SK-N-MC (cell line): Measurements from ENCODE around the gene KLF12.

Source experiments
- DNase-seq: peaks from one replicate; pipeline ENCODE4 v3.0.0-alpha.2; 2011; ENCODE audit warnings: low read depth, low spot score
- H3K27ac ChIP-seq: fragments of 200-600 bp; sonication (generic); 2 replicates; pipeline ENCODE4 v1.5.1; 2016; ENCODE audit warnings: mixed run types
- H3K36me3 ChIP-seq: fragments of 200-600 bp; sonication (generic); 2 replicates; pipeline ENCODE4 v1.6.1; 2017; ENCODE audit warnings: antibody characterized with exemption, low read length, mixed read lengths; ENCODE audit not compliant: insufficient read depth
- H3K4me3 ChIP-seq: fragments of 200-600 bp; sonication (generic); 2 replicates; pipeline ENCODE4 v1.5.1; 2016
- H3K9ac ChIP-seq: fragments of 200-600 bp; sonication (generic); 2 replicates; pipeline ENCODE4 v1.8.0; 2017; ENCODE audit warnings: mixed run types, mixed read lengths; ENCODE audit not compliant: insufficient read length
- H3K9me3 ChIP-seq: fragments of 200-600 bp; sonication (generic); 2 replicates; pipeline ENCODE4 v1.6.1; 2017; ENCODE audit warnings: low read depth, mild to moderate bottlenecking, antibody characterized with exemption, low read length, moderate library complexity, mixed read lengths
- EZH2 ChIP-seq: fragments of 200-600 bp; sonication (generic); IDR thresholded peaks from one replicate; pipeline ENCODE4 v1.6.1; 2017; ENCODE audit warnings: antibody characterized with exemption
- FOXP2 ChIP-seq: optimal IDR thresholded peaks from 2 replicates; pipeline ENCODE3; 2011; ENCODE audit warnings: mild to moderate bottlenecking, moderate library complexity; ENCODE audit not compliant: insufficient read depth; ENCODE audit errors: extremely low read length, control extremely low read depth
- POLR2AphosphoS5 ChIP-seq: IDR thresholded peaks from 2 replicates; pipeline ENCODE4 v1.6.1; 2012; ENCODE audit warnings: mild to moderate bottlenecking, low read depth, low read length, borderline replicate concordance

The KLF12 gene

GRCh38 chr13:74103196-74103595, 31.0 kb downstream of the KLF12 start:
- TF ChIP-seq FOXP2: no peak
- H3K4me3 ChIP-seq: no peak overlapping the region
- no peaks in the 10 kb centered on the region for H3K36me3 ChIP-seq
- no peak overlapping the region for H3K27ac ChIP-seq
- no peak for DNase-seq
- H3K9me3 ChIP-seq: no peaks in the 10 kb centered on the region
- no peak overlapping the region for H3K9ac ChIP-seq

- H3K36me3 ChIP-seq: no peaks in the 10 kb centered on the region
- no peak overlapping the region for H3K27ac ChIP-seq
- H3K9ac ChIP-seq: no peak overlapping the region
- DNase-seq: no peak
- no peaks in the 10 kb centered on the region for H3K9me3 ChIP-seq
- TF ChIP-seq FOXP2: no peak
- no peak for TF ChIP-seq EZH2
- TF ChIP-seq POLR2AphosphoS5: no peak
- no peak overlapping the region for H3K4me3 ChIP-seq
Measured at GRCh38 chr13:74102691-74103090, 31.5 kb downstream of the KLF12 start.

GRCh38 chr13:74101436-74101835, 32.8 kb downstream of the KLF12 start:
- no peaks in the 10 kb centered on the region for H3K9me3 ChIP-seq
- H3K4me3 ChIP-seq: no peak overlapping the region
- H3K9ac ChIP-seq: no peak overlapping the region
- TF ChIP-seq FOXP2 (no peak), EZH2 (no peak), POLR2AphosphoS5 (no peak)
- DNase-seq: no peak
- H3K27ac ChIP-seq: no peak overlapping the region
- H3K36me3 ChIP-seq: no peaks in the 10 kb centered on the region

- Histone ChIP-seq H3K4me3 (no peak overlapping the region), H3K36me3 (no peaks in the 10 kb centered on the region), H3K27ac (no peak overlapping the region), H3K9me3 (no peaks in the 10 kb centered on the region), H3K9ac (no peak overlapping the region)
- DNase-seq: no peak
- TF ChIP-seq EZH2 (no peak), FOXP2 (no peak), POLR2AphosphoS5 (no peak)
Measured at GRCh38 chr13:74098077-74098476, 36.1 kb downstream of the KLF12 start.

- DNase-seq: no peak
- TF ChIP-seq POLR2AphosphoS5 (no peak), FOXP2 (no peak), EZH2 (no peak)
- Histone ChIP-seq H3K9ac (no peak overlapping the region), H3K27ac (no peak overlapping the region), H3K9me3 (no peaks in the 10 kb centered on the region), H3K4me3 (no peak overlapping the region), H3K36me3 (no peaks in the 10 kb centered on the region)
Measured at GRCh38 chr13:74097116-74097515, 37.1 kb downstream of the KLF12 start.

GRCh38 chr13:74093691-74094090, 40.5 kb downstream of the KLF12 start:
- H3K36me3 ChIP-seq: no peaks in the 10 kb centered on the region
- TF ChIP-seq EZH2 (no peak), FOXP2 (no peak), POLR2AphosphoS5 (no peak)

GRCh38 chr13:74092711-74093110, 41.5 kb downstream of the KLF12 start:
- Histone ChIP-seq H3K27ac (no peak overlapping the region), H3K9ac (no peak overlapping the region), H3K4me3 (no peak overlapping the region), H3K9me3 (no peaks in the 10 kb centered on the region), H3K36me3 (no peaks in the 10 kb centered on the region)
- no peak for DNase-seq
- TF ChIP-seq FOXP2 (no peak), POLR2AphosphoS5 (no peak), EZH2 (no peak)

More at GRCh38 chr13:74093691-74094090, 40.5 kb downstream of the KLF12 start:
- no peaks in the 10 kb centered on the region for H3K9me3 ChIP-seq
- H3K9ac ChIP-seq: no peak overlapping the region
- no peak overlapping the region for H3K27ac ChIP-seq
- no peak overlapping the region for H3K4me3 ChIP-seq
- DNase-seq: no peak

GRCh38 chr13:74090869-74091605, 43.2 kb downstream of the KLF12 start:
- TF ChIP-seq FOXP2 (no peak), EZH2 (no peak), POLR2AphosphoS5 (no peak)
- H3K36me3 ChIP-seq: no peaks in the 10 kb centered on the region
- no peaks in the 10 kb centered on the region for H3K9me3 ChIP-seq
- DNase-seq: no peak
- no peak overlapping the region for H3K4me3 ChIP-seq
- H3K27ac ChIP-seq: no peak overlapping the region
- no peak overlapping the region for H3K9ac ChIP-seq

- no peaks in the 10 kb centered on the region for H3K9me3 ChIP-seq
- TF ChIP-seq POLR2AphosphoS5 (no peak), FOXP2 (no peak), EZH2 (no peak)
Measured at GRCh38 chr13:74090397-74090796, 43.8 kb downstream of the KLF12 start.

More at GRCh38 chr13:74090397-74090796, 43.8 kb downstream of the KLF12 start:
- DNase-seq: no peak
- no peaks in the 10 kb centered on the region for H3K36me3 ChIP-seq
- H3K27ac ChIP-seq: no peak overlapping the region
- H3K9ac ChIP-seq: no peak overlapping the region
- no peak overlapping the region for H3K4me3 ChIP-seq
